Measurements from ENCODE around the gene TSPO2. TPM values are rescaled to one million over a fixed set of nuclear protein-coding genes. Genes with fewer than 3 reads are reported as not detected.

The TSPO2 gene
- total and polyA plus RNA-seq, 2 of the 13 experiments (the other 11 are each of a cell fraction or from before 2014, with no cell fraction given): 0.55 TPM; not detected in 1

DNA sequence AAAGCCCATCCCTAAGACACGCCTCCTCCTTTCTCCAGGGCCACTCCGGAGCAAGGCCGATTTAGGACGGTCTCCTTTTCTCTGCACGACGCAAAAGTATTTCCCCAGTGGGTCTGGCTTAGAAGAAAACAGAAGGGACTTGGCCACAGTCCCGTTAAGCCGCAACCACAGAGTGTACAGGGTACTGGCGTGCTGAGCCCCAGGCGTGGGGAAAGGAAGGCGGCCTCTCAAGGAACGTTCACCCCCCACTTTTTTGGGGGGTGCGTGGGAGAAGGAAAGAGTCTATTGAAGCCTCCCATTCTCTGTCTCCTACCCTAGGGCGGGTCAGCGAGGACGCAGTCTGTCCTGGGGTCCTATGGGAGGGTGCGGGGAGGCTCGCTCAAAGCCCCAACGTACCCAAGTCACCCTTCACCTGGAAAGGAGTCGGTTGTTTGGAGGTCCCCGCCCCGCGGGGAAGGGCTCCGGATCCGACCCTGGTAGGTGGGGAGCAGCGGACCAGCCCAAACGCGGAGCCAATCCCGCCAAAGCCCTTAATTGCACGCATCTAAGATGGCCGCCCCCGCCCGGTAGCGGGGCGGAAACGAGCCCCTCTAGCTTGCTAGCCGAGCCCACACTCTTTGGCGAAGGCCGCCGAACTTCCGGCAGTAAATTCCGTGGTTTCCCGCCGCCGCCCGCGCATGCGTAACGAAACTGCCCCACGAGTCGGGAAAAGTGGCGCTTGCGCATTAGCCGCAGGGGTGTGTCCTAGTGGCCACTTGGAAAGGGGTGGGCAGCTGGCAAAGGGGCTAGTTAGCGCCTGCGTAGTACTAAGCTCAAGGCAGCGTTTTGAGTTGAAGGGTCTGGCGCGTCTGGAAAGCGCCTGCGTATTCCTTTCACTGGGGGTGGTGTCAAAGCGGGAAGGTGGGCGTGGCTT, 29.9 kb downstream of the TSPO2 start, which contains the start of gene OARD1 (continued):
- TF ChIP-seq ZBTB42 (CRISPR knock-in tag; IDR thresholded peaks at IDR 0.05): no peak
- TF ChIP-seq RBFOX2 (IDR thresholded peaks at IDR 0.05; ENCODE audit: low read depth, low read length): peak; percentile 72
- no peak for TF ChIP-seq GFI1 (CRISPR knock-in tag; IDR thresholded peaks at IDR 0.05; ENCODE audit: borderline replicate concordance)
- TF ChIP-seq, protein P1, sequence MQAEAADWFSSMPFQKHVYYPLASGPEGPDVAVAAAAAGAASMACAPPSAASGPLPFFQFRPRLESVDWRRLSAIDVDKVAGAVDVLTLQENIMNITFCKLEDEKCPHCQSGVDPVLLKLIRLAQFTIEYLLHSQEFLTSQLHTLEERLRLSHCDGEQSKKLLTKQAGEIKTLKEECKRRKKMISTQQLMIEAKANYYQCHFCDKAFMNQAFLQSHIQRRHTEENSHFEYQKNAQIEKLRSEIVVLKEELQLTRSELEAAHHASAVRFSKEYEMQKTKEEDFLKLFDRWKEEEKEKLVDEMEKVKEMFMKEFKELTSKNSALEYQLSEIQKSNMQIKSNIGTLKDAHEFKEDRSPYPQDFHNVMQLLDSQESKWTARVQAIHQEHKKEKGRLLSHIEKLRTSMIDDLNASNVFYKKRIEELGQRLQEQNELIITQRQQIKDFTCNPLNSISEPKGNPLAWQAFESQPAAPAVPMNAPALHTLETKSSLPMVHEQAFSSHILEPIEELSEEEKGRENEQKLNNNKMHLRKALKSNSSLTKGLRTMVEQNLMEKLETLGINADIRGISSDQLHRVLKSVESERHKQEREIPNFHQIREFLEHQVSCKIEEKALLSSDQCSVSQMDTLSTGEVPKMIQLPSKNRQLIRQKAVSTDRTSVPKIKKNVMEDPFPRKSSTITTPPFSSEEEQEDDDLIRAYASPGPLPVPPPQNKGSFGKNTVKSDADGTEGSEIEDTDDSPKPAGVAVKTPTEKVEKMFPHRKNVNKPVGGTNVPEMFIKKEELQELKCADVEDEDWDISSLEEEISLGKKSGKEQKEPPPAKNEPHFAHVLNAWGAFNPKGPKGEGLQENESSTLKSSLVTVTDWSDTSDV (CRISPR knock-in tag; IDR thresholded peaks at IDR 0.05): peak; percentile 81; the same call in 1 of the 2 replicates
- TF ChIP-seq, protein P2, sequence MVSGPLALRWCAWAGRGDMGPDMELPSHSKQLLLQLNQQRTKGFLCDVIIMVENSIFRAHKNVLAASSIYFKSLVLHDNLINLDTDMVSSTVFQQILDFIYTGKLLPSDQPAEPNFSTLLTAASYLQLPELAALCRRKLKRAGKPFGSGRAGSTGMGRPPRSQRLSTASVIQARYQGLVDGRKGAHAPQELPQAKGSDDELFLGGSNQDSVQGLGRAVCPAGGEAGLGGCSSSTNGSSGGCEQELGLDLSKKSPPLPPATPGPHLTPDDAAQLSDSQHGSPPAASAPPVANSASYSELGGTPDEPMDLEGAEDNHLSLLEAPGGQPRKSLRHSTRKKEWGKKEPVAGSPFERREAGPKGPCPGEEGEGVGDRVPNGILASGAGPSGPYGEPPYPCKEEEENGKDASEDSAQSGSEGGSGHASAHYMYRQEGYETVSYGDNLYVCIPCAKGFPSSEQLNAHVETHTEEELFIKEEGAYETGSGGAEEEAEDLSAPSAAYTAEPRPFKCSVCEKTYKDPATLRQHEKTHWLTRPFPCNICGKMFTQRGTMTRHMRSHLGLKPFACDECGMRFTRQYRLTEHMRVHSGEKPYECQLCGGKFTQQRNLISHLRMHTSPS (CRISPR knock-in tag; IDR thresholded peaks at IDR 0.05; ENCODE audit: low read depth): no peak
- no peak; the same call in 1 of the 2 replicates for TF ChIP-seq SRY (CRISPR knock-in tag; IDR thresholded peaks at IDR 0.05)
- TF ChIP-seq, protein P3, sequence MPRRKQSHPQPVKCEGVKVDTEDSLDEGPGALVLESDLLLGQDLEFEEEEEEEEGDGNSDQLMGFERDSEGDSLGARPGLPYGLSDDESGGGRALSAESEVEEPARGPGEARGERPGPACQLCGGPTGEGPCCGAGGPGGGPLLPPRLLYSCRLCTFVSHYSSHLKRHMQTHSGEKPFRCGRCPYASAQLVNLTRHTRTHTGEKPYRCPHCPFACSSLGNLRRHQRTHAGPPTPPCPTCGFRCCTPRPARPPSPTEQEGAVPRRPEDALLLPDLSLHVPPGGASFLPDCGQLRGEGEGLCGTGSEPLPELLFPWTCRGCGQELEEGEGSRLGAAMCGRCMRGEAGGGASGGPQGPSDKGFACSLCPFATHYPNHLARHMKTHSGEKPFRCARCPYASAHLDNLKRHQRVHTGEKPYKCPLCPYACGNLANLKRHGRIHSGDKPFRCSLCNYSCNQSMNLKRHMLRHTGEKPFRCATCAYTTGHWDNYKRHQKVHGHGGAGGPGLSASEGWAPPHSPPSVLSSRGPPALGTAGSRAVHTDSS (CRISPR knock-in tag; conservative IDR thresholded peaks at IDR 0.05): no peak
- TF ChIP-seq, protein P4, sequence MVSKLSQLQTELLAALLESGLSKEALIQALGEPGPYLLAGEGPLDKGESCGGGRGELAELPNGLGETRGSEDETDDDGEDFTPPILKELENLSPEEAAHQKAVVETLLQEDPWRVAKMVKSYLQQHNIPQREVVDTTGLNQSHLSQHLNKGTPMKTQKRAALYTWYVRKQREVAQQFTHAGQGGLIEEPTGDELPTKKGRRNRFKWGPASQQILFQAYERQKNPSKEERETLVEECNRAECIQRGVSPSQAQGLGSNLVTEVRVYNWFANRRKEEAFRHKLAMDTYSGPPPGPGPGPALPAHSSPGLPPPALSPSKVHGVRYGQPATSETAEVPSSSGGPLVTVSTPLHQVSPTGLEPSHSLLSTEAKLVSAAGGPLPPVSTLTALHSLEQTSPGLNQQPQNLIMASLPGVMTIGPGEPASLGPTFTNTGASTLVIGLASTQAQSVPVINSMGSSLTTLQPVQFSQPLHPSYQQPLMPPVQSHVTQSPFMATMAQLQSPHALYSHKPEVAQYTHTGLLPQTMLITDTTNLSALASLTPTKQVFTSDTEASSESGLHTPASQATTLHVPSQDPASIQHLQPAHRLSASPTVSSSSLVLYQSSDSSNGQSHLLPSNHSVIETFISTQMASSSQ (IDR thresholded peaks at IDR 0.05; ENCODE audit: low read depth): no peak
- TF ChIP-seq, protein P4 (CRISPR knock-in tag; IDR thresholded peaks at IDR 0.05; ENCODE audit: borderline replicate concordance): peak; percentile 56; the same call in 1 of the 2 replicates
- peak; percentile 70 for TF ChIP-seq ZFY (CRISPR knock-in tag; IDR thresholded peaks at IDR 0.05)
- TF ChIP-seq NFIC (IDR thresholded peaks at IDR 0.05; ENCODE audit: low read length): no peak
- TF ChIP-seq, protein P5, sequence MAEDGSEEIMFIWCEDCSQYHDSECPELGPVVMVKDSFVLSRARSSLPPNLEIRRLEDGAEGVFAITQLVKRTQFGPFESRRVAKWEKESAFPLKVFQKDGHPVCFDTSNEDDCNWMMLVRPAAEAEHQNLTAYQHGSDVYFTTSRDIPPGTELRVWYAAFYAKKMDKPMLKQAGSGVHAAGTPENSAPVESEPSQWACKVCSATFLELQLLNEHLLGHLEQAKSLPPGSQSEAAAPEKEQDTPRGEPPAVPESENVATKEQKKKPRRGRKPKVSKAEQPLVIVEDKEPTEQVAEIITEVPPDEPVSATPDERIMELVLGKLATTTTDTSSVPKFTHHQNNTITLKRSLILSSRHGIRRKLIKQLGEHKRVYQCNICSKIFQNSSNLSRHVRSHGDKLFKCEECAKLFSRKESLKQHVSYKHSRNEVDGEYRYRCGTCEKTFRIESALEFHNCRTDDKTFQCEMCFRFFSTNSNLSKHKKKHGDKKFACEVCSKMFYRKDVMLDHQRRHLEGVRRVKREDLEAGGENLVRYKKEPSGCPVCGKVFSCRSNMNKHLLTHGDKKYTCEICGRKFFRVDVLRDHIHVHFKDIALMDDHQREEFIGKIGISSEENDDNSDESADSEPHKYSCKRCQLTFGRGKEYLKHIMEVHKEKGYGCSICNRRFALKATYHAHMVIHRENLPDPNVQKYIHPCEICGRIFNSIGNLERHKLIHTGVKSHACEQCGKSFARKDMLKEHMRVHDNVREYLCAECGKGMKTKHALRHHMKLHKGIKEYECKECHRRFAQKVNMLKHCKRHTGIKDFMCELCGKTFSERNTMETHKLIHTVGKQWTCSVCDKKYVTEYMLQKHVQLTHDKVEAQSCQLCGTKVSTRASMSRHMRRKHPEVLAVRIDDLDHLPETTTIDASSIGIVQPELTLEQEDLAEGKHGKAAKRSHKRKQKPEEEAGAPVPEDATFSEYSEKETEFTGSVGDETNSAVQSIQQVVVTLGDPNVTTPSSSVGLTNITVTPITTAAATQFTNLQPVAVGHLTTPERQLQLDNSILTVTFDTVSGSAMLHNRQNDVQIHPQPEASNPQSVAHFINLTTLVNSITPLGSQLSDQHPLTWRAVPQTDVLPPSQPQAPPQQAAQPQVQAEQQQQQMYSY (CRISPR knock-in tag; IDR thresholded peaks at IDR 0.05): no peak; the same call in 1 of the 2 replicates
- TF ChIP-seq KLF6 (CRISPR knock-in tag; IDR thresholded peaks at IDR 0.05): 0 out of 2 replicates have a peak, but pooled peaks have one; percentile 69

Data from HepG2 (cell line).